ENCODE results near the gene OR10AD1.
"Not testable (repeated sequence)": the region's sequence is repeated elsewhere in the genome, so short reads cannot be mapped to it uniquely, and the experiment has no call there.

Gene OR10AD1

DNA sequence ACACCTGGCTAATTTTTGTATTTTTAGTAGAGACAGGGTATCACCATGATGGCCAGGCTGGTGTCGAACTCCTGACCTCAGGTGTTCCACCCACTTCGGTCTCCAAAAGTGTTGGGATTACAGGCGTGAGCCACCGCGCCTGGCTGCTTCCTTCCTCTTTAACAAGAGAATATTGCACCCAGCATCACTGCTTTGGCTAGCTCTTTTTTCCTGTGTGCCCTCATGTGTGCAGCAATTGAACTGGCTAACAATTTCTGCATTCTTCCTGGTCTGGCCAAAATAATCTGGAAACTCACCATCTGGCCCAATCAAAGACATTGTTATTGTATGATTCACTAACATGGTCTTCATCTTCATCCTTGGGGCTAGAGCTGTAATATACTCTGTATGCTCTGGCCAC lies 43.0 kb downstream of the OR10AD1 start:
- DNase-seq (ENCODE audit: low read depth) = no peak

DNA sequence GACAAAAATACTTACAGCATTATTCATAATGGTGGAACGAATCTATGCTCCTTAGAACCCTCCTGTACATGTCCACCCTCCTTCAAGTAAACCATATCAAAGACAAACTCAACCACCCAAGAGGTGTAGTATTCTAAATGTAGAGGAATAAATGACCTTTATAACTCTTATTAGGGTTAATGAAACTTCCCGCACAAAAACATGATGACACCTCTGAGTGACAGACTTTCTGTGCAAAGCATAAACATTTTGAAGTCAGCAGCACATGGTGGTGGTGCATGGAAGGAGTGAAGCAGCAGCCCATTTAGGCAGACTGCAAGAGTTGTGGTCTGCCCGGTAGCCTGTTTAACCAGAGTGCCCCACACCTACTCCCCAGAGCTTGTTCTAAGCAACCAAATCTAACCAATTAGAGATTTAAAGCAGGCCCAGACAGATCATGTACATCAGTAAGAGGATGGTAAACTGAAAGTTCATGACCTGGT lies 45.2 kb downstream of the OR10AD1 start:
- no peak for DNase-seq (ENCODE audit: low read depth)

GRCh38 chr12:48157018-48157888 lies 45.8 kb downstream of the OR10AD1 start, which contains the start of gene ASB8:
Gene ASB8 (minus strand): TSS chr12:48157515. CDS start chr12:48153496, 4,019 bp downstream.
- peak; percentile 98 for DNase-seq (ENCODE audit: low read depth)

- no peak for DNase-seq (ENCODE audit: low read depth)
Measured at GRCh38 chr12:48156652-48157017, 46.5 kb downstream of the OR10AD1 start.

- DNase-seq (ENCODE audit: low read depth) = not testable (repeated sequence)
Measured at GRCh38 chr12:48155786-48156185, 47.3 kb downstream of the OR10AD1 start.

Data from stimulated activated CD8-positive, alpha-beta memory T cell treated with anti-CD3 and anti-CD28 coated beads, Interleukin-4, amount 100 ng/mL, for 24 hours (primary cell).